HG03064 (cell line): ENCODE measurements around the gene OOSP2.

ENCODE experiments used
- ATAC-seq: cut with Tn5 transposase; IDR thresholded peaks from one replicate; pipeline ENCODE4 v1.9.1; 2021; ENCODE audit warnings: low read depth; ENCODE audit not compliant: unreplicated experiment

Gene OOSP2

GRCh38 chr11:60077981-60078380, 37.8 kb downstream of the OOSP2 start:
- ATAC-seq: no peak

- no peak for ATAC-seq
Measured at GRCh38 chr11:60078745-60079144, 38.5 kb downstream of the OOSP2 start.

GRCh38 chr11:60080535-60080934, 40.3 kb downstream of the OOSP2 start:
- no peak for ATAC-seq

- no peak for ATAC-seq
Measured at GRCh38 chr11:60084631-60085273, 44.5 kb downstream of the OOSP2 start.

GRCh38 chr11:60085909-60086308, 45.7 kb downstream of the OOSP2 start:
- no peak for ATAC-seq

DNA sequence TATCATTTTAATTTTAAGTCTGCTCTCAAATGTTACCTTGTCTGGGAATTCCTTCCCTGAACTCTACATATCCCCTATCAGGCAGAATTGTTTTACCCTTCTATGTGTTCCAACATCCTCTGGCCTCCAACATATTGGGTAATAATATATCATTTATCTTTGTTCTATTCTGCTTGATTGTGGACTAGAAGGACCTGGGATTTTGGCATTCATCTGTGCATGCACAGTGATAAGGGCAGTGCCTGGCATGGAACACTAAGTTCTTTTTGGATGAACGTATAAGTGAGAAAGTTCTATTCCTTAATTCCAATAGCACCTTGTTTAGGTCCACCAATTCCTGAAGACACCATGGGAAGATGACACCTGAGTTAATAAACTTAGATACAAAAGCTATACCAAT, 47.0 kb downstream of the OOSP2 start:
- no peak for ATAC-seq

GRCh38 chr11:60088364-60088763, 48.2 kb downstream of the OOSP2 start, which contains the start of gene MS4A2:
Gene MS4A2 (plus strand): TSS chr11:60088664. CDS start chr11:60088766, 102 bp downstream.
- no peak for ATAC-seq

- ATAC-seq: no peak
Measured at GRCh38 chr11:60095477-60096120, 55.4 kb downstream of the OOSP2 start.

DNA sequence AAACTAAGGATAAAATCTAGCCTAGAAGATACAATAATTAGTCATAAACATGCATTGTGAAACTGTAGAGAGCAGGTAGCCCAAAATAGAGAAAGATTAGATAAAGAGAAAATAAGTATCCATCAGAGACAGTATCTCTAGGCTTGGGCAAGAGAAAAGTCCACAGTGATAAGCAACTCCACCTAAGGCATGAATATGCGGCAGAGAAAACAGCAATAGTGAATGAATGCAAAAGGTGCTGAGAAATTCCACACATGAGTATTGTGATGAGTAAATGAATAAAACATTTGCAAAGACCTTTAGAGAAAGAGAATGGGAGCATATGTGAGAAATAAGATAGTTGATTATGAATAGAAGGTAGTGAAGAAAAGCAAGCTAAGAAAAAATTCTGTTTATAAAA, 57.0 kb downstream of the OOSP2 start:
- ATAC-seq: no peak
